NCI-H774 (cell line): ENCODE measurements around the gene CEP250.
"Not testable (repeated sequence)": the region's sequence is repeated elsewhere in the genome, so short reads cannot be mapped to it uniquely, and the experiment has no call there.

Experiments
- DNase-seq: peaks from one replicate; lab custom pipeline; 2025; lab: John Stamatoyannopoulos, UW

CEP250 gene

DNA sequence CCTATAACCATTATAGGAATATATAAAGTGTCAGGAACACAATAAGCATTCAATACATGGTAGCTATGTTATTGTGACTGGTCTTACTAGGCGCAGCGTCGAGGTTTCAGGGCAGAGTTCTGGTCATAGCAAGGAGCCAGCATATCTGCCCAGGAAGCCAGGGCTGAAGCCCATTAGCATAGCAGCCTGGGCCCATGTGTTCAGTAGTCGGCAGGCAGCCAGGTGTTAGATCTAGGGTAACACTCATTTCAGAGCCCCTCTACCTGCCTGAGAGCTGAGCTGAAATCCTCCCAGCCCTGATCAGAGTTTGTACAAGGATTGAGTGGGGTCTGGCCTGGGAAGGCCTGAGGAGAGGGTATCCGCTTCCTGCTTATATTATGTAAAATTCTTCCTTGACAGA is 41.9 kb downstream of the CEP250 start:
- DNase-seq, result no peak

DNA sequence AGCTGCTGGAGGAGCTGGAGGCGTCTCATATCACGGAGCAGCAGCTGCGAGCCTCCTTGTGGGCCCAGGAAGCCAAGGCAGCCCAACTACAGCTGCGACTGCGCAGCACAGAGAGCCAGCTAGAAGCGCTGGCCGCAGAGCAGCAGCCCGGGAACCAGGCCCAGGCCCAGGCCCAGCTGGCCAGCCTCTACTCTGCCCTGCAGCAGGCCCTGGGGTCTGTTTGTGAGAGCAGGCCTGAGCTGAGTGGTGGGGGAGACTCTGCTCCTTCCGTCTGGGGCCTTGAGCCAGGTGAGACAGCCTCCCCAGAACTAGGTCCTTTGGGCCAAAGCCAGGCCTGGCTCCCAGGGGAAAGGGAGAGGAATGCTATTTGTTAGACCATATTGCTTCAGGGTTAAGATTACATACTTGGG is 42.4 kb downstream of the CEP250 start:
- DNase-seq, result no peak

DNA sequence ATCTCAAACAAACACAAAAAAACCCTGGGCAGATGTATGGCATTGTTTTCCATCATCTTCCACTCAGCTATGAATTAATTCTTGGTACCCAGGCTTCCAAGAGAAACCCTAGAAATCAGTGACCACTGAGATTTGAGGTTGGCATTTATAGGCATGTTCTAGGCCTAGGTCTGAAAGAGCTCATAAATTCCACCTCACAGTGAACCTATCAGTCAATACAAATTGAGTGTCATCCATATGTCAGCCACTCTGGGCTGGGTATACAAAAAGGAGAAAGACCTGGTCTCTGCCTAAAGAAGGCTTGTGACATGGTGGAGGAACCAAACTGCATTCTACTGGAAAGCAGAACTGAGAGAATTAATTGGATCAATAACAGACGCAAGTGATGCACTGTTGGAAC is 43.9 kb downstream of the CEP250 start:
- no peak for DNase-seq

DNA sequence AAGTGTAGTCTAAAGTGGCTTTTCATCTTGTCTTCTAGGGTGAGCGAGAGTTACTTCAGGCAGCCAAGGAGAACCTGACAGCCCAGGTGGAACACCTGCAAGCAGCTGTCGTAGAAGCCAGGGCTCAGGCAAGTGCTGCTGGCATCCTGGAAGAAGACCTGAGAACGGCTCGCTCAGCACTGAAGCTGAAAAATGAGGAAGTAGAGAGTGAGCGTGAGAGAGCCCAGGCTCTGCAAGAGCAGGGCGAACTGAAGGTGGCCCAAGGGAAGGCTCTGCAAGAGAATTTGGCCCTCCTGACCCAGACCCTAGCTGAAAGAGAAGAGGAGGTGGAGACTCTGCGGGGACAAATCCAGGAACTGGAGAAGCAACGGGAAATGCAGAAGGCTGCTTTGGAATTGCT is 47.0 kb downstream of the CEP250 start:
- DNase-seq, result no peak

DNA sequence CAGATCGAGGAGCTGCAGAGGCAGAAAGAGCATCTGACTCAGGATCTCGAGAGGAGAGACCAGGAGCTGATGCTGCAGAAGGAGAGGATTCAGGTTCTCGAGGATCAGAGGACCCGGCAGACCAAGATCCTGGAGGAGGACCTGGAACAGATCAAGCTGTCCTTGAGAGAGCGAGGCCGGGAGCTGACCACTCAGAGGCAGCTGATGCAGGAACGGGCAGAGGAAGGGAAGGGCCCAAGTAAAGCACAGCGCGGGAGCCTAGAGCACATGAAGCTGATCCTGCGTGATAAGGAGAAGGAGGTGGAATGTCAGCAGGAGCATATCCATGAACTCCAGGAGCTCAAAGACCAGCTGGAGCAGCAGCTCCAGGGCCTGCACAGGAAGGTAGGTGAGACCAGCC is 47.9 kb downstream of the CEP250 start:
- DNase-seq, result no peak

DNA sequence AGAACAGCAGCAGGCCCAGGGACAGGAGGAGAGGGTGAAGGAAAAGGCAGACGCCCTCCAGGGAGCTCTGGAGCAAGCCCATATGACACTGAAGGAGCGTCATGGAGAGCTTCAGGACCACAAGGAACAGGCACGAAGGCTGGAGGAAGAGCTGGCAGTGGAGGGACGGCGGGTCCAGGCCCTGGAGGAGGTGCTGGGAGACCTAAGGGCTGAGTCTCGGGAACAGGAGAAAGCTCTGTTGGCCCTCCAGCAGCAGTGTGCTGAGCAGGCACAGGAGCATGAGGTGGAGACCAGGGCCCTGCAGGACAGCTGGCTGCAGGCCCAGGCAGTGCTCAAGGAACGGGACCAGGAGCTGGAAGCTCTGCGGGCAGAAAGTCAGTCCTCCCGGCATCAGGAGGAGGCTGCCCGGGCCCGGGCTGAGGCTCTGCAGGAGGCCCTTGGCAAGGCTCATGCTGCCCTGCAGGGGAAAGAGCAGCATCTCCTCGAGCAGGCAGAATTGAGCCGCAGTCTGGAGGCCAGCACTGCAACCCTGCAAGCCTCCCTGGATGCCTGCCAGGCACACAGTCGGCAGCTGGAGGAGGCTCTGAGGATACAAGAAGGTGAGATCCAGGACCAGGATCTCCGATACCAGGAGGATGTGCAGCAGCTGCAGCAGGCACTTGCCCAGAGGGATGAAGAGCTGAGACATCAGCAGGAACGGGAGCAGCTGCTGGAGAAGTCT is 48.6 kb downstream of the CEP250 start:
- no peak for DNase-seq

DNA sequence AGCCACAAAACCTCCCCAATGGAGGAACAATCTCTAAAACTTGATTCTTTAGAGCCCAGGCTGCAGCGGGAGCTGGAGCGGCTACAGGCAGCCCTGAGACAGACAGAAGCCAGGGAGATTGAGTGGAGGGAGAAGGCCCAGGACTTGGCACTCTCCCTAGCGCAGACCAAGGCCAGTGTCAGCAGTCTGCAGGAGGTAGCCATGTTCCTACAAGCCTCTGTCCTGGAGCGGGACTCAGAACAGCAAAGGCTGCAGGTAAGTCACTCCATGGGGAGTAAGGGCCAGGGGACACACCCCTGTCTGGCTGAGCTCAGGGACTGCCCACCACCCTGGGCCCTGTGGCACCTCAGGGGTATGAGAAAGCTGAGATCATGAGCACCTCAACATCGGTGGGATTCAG is 49.4 kb downstream of the CEP250 start:
- DNase-seq, result no peak

DNA sequence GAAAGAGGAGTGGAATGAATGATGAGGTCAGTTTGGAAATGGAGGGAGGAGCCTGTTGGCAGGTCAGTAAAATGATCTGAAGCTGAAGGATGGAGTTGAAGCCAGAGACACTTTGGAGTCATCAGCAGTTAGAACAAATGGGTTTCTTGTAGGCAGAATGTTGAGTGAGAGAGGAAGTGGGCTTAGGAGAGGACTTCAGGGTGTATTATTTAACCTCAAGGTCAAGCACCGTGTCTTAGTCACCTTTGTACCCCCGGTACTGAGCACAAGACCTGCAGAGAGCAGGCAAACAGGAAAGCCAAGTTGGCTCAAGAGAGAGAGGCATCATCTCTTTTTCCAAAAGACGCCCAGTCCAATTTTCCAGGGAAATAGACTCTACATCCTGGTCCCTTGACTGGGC is 50.8 kb downstream of the CEP250 start:
- no peak for DNase-seq

DNA sequence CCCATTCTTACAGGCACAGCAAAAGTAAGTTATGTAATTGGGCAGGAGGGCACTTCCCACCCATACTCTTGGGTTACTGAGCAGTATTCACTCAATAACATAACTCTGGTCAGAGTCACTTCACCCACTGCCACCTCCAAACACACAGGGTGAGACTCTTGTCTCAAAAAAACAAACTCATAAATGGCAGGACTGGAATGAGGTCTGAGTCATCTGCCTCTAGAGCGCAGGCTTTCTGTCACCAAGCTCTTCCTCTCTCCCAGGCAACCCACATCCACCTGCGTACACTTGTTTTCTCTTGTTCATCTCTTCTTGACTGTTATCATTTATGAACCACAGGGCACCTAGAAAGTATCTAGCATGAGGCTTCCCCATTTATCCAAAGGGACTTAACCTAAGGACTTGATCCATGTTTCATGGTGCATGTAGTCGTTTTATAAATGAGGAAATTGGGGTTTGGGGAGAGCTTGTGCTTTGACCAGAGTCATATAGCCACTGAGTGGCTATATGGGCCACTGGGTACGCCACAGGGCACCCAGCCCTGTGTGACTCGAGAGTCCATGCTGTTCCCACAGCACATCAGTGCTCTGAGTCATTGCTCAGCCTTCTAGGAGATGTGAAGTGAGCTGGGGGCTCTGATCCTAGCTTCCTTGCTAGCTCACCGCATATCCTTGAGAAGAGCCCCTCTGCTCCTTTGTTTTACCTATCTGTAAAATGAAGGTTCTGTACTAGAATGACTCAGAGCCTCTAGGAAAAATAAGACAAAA is 51.7 kb downstream of the CEP250 start:
- no peak for DNase-seq

DNA sequence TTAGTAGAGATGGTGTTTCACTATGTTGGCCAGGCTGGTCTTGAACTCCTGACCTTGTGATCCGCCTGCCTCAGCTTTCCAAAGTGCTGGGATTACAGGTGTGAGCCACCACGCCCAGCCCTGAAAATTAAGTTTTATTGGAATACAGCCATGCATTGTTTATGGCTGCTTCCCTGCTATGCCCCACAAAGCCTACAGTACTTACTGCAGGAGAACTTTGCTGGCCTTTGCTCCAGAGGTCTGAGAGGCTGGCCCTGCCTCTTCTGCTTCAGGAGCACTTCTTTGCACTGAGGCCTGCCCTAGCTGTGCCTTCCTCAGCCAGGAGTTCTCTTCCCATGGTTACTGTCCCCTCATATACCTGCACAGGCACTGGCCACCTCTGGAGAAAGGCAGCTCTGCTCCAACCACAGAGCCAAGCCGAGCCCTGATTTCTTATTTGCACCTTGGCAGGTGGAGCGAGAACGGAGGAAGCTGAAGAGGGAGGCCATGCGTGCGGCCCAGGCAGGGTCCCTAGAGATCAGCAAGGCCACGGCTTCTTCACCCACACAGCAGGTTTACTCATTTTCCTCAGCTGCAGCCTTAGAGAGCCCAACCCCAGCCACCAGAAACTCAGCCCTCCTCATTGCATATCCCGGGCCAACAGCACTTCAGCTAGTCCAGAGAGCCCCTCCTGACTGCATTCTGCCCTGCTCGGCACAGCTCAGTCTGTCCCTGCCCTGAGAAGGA is 53.3 kb downstream of the CEP250 start:
- no peak for DNase-seq

DNA sequence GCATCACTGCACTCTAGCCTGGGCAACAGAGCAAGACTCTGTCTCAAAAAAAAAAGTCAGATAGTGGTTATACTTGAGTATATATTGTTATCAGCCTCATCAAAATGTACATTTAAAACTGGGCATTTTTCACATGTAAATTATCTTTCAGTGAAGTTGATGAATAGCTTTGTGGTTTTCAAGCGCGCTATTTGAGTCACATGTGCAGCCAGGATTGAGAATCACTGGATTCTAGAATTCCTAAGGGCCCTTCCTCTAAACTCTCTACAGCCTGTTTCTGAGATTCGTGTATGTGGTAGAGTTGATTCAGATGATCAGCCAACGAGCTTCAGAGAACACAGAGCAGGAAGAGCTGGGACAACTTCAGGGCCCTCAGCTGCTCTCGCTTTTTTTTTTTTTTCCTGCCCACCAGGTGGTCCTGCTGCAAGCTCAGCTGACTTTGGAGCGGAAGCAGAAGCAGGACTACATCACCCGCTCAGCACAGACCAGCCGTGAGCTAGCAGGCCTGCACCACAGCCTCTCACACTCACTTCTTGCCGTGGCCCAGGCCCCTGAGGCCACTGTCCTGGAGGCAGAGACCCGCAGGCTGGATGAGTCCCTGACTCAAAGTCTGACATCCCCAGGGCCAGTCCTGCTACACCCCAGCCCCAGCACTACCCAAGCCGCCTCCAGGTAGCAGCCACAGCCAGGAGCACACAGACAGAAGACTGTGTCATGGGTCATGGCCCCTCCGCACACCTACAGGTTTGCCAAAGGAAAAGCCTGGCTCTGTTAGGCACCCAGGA is 55.7 kb downstream of the CEP250 start:
- no peak for DNase-seq

DNA sequence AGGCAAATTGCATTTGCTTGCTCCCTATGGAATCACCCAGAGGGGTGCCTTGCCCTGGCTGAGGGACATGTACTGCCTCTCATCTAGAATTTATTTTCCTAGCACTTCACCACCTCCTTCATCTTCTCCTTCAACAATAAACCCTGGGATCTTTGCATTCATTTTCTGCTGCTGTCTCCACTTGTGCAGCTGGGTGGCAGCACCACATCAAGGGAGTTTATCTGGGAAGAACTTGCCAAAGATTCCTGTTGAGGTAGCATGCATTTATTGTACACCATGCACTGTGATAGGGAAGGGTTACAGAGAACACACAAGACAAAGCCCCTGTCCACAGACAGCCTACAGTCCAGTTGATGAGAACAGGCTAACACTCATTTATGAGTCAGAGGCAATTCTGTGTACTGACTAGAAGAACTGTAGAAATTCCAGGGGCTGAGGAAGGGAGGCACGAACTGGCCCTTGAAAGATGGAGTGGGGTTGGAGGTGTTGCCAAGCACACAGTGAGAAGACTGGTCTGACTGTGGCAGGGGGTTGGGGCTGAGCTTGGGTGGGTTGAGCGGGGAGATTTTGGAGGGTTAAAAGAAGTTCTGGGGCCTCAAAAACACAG is 56.5 kb downstream of the CEP250 start:
- no peak for DNase-seq

DNA sequence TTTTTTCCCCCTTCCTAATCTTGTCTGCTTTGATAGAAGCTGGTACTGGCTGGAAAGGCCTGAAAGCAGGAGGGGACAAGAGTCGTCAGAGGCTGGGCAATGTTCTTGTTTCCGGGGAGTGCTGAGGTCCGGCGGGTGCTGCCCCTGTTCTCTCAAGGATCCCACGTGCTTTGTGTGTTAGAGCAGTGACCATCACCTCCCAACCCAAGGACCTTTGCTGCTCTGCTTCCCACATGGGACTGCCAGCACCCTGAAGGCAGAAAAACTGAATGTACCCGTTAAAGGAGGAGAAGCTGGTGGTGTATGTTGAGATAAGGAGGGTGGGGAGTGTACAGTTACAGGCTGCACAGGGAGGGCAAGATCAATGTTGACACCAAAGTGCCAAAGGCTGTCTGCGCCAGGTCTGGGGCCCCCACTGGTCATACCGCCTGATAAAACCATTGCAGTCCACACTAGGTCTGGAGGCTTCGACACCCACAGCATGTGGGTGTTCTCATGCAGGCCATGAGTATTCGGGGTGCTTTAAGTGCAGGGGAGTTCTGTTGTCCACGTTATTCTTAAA is 59.1 kb downstream of the CEP250 start:
- no peak for DNase-seq

DNA sequence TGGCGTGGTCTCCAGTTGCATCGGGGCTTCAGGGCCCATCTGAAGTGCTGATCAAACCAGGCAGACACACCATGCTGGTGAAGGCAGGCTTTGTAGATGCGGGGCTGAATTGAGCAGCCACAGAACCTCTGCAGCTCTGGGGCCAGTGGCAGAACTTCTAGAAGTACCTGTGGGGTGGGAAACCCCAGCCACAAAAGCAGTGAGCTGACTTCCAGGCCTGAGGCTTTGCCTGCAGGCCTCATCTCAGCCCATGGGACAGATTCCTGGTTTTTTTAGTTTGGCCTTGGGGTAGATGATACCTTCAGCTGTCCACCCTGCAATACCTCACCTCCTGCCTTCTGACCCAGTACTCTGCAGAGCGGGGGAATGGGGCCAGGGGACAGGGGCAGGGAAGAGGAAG is 59.9 kb downstream of the CEP250 start:
- no peak for DNase-seq

DNA sequence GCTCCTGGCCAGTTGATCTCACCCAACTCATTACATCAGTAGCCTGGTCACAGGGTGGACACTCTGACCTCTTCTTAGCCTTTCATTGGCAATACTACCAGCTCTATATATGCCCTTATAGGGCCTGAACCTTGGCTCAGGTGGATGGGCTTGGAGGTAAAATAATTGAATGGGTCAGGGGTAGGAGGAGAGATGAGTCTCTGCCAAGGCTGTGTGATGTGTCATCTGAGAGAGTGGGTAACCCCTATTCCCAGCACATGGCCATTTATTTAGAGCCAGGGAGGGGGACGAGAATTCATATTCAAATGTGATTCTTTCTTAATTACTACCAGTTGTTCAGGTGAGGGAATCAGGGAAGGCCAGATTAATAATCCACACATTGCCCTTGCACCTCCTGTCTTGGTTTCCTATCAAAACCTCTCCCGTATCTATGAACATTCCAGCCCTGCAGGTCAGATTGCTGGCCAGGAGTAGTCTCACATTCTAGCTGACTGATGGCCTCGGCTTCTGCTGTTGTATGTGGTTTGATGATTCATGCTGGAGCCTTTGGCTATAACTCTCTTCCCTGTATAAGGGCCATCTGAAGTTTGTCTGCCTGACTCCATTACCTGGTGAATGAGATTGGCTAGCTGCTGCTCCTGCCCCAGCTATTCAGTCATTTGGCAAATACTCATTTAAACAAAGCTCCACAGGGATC is 60.7 kb downstream of the CEP250 start:
- DNase-seq, result no peak

DNA sequence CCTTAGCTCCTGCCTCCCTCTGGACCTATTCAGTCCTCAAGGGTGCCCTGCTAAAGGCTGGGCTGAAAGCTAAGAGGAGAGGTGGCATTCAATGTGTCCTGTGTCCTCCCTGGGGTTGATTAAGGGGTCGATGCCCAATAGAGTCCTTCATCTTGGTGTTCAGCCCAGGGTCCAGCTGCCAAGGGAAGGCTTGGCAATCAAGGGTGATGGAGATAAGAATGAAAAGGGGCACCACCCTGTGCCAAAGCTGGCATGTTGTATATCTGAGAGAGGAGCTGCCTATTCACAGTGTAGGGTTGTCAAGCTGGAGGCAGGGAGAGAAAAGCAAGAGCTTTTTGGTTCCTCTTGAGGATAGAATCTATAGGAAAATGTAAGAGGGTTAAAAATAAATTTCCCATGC is 61.7 kb downstream of the CEP250 start:
- DNase-seq, result no peak

DNA sequence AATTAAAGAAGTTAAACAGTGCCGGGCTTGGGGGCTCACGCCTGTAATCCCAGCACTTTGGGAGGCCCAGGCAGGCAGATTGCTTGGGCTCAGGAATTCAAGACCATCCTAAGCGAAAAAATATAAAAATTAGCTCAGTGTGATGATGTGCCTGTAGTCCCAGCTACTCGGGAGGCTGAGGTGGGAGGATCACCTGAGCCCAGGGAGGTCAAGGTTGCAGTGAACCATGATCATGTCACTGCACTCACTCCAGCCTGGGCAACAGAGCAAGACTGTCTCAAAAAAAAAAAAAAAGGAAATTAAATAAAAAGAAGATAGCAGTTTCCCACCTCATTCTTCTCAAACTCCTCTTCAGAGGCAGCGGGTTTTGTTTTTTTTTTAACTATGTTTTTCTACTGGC is 62.4 kb downstream of the CEP250 start:
- not testable (repeated sequence) for DNase-seq

DNA sequence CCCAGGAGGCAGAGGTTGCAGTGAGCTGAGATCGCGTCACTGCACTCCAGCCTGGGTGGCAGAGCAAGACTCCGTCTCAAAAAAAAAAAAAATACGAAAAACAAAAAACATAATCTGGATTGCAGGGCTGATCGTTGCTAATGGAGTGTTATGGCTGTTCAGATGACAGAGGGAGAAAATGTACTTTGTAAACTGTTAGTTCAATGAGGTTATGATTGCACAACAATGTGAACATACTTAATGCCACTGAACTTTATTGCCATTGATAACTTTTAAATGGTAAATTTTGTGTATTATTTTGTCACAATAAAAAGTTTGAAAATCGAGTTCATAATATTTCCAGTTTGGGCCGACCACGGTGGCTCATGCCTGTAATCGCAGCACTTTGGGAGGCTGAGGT is 63.6 kb downstream of the CEP250 start:
- DNase-seq, result no peak

DNA sequence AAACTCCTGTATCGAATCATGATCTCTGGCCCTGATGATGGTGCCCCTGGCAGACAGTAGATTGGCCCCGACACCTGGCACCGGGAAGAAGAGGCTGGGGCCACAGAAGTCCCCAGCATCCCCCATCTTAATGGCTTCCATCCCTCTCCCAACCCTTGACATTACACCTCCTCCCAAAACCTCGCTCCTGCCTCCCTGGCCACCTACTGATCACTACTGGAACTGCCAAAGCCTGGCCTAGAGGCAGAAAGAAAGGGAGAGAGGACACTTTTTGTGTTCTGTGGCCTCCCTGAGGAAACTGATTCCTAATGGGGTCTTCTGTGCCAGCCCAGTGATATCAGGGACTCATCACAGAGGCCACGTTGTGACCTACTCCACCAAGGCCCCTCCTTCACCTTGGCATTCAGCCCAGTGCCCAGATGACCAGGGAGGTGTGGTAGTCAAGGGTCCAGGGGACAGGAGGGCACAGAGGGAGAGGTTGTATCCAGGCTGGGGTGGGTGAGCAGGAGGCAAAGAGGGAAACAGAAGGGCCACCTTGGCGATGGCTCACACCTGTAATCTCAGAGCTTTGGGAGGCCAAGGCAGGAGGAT is 68.0 kb downstream of the CEP250 start:
- DNase-seq, result no peak

DNA sequence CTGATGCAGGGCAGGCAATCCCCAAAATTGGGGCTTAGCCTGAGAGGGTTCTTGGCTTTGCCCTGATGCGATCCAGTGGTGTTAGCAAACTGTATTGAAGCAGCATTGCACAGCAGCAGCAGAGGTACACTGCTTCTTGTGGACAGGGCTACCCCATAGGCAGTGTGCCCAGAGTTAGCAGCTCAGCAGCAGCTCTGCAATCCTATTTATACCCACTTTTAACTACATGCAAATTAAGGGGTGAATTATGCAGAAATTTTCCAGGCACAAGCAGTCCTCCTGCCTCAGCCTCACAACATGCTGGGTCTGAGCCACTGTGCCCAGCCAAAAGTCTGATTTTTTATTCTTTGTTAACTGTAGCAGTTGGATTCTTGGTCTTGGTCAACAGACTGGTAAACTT is 70.2 kb downstream of the CEP250 start:
- no peak for DNase-seq
